Chondrocyte (in vitro differentiated cells): ENCODE results near the gene CHRDL1. TPM values are rescaled to one million over a fixed set of nuclear protein-coding genes. Genes with fewer than 3 reads are reported as not detected.
"Not testable (repeated sequence)": the region's sequence is repeated elsewhere in the genome, so short reads cannot be mapped to it uniquely, and the experiment has no call there.

ENCODE experiments used
- DNase-seq: peaks from one replicate; pipeline ENCODE4 v3.0.0; 2021; ENCODE audit warnings: mixed read lengths, low spot score
- H3K27ac Mint-ChIP-seq: one replicate; pipeline ENCODE4 v1.8.0; 2021; ENCODE audit warnings: mild to moderate bottlenecking, moderate library complexity, mixed read lengths; ENCODE audit not compliant: unreplicated experiment
- H3K27me3 Mint-ChIP-seq: 2 replicates; pipeline ENCODE4 v1.8.0; 2021; ENCODE audit warnings: low read depth, mixed read lengths
- H3K36me3 Mint-ChIP-seq: 2 replicates; pipeline ENCODE4 v1.8.0; 2021; ENCODE audit warnings: low read depth, mixed read lengths
- H3K4me1 Mint-ChIP-seq: 2 replicates; pipeline ENCODE4 v1.8.0; 2021; ENCODE audit warnings: low read depth, mild to moderate bottlenecking, mixed read lengths
- H3K4me3 Mint-ChIP-seq: one replicate; pipeline ENCODE4 v1.8.0; 2021; ENCODE audit warnings: mild to moderate bottlenecking, moderate library complexity, mixed read lengths; ENCODE audit not compliant: unreplicated experiment
- H3K9me3 Mint-ChIP-seq: 2 replicates; pipeline ENCODE4 v1.8.0; 2021; ENCODE audit warnings: low read depth, mixed read lengths
- total RNA-seq: library from RNA; stranded (reverse); gene quantifications from 3 replicates; pipeline ENCODE4 v1.2.1, GENCODE V29; 2021
- TF ChIP-seq, protein P1 (sequence below): fragments of 200-600 bp; sonication (generic); IDR thresholded peaks from 2 replicates; pipeline ENCODE4 v1.5.0; 2021; ENCODE audit warnings: antibody characterized with exemption, mild to moderate bottlenecking, moderate library complexity

The CHRDL1 gene
- total RNA-seq, 1 donor from 2014 or later = 1.2 TPM

DNA sequence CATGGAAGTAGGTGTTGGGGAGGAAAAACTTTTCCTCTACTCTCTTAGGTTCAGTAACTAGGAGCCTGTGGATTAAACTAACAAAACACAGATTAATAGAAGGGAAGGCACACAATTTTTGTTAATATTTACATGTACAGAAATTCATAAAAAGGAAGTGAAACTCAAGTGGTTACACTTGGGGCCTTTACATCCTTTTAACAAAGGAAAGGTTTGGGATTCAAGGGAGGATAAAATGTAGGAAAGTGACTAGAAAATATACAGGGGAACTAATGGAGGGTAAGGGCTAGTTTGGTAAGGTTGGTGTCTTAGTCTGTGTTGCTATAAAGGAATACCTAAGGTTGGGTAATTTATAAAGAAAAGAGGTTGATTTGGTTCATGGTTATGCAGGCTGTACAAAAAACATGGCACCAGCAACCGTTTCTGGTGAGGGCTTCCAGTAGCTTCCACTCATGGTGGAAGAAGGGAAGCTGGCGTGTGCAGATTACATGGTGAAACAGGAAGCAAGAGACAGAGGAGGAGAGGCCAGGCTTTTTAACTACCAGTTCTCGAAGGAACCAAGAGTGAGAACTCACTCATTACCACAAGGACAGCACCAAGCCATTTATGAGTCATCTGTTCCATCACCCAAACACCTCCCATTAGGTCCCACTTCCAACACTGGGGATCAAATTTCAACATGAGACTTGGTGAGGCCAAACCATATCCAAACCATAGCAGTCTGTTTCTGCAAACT, 124.4 kb downstream of the CHRDL1 start:
- no peaks in the 10 kb centered on the region for H3K36me3 Mint-ChIP-seq
- peaks cover 13% of the 10 kb centered on the region for H3K27me3 Mint-ChIP-seq
- no peak overlapping the region for H3K27ac Mint-ChIP-seq
- no peak for DNase-seq
- TF ChIP-seq, protein P1, sequence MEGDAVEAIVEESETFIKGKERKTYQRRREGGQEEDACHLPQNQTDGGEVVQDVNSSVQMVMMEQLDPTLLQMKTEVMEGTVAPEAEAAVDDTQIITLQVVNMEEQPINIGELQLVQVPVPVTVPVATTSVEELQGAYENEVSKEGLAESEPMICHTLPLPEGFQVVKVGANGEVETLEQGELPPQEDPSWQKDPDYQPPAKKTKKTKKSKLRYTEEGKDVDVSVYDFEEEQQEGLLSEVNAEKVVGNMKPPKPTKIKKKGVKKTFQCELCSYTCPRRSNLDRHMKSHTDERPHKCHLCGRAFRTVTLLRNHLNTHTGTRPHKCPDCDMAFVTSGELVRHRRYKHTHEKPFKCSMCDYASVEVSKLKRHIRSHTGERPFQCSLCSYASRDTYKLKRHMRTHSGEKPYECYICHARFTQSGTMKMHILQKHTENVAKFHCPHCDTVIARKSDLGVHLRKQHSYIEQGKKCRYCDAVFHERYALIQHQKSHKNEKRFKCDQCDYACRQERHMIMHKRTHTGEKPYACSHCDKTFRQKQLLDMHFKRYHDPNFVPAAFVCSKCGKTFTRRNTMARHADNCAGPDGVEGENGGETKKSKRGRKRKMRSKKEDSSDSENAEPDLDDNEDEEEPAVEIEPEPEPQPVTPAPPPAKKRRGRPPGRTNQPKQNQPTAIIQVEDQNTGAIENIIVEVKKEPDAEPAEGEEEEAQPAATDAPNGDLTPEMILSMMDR = no peak
- peaks cover 3% of the 10 kb centered on the region for H3K4me1 Mint-ChIP-seq
- H3K9me3 Mint-ChIP-seq = no peaks in the 10 kb centered on the region
- H3K4me3 Mint-ChIP-seq = no peak overlapping the region

DNA sequence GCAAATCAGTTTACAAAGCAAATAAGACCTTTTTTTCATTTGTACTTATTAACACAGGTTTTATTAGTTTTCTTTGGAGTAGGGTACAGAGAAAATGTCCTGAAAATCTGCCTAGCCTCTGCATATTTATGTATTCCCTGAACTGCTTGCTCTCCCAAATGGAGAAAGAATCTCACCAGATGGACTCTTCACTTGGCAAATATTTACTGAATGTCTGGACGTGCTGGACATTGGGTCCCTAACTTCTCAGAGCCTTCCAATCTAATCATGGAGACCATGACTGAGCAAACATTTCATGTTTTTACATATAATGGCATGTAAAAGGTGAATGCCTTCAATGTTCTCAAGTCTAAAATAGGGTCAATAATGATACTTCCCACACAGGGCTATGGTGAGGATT, 126.0 kb downstream of the CHRDL1 start:
- peaks cover 3% of the 10 kb centered on the region for H3K4me1 Mint-ChIP-seq
- H3K36me3 Mint-ChIP-seq = no peaks in the 10 kb centered on the region
- no peak for DNase-seq
- no peaks in the 10 kb centered on the region for H3K9me3 Mint-ChIP-seq
- H3K27me3 Mint-ChIP-seq = peaks cover 11% of the 10 kb centered on the region
- TF ChIP-seq, protein P1 = no peak
- no peak overlapping the region for H3K4me3 Mint-ChIP-seq
- no peak overlapping the region for H3K27ac Mint-ChIP-seq

DNA sequence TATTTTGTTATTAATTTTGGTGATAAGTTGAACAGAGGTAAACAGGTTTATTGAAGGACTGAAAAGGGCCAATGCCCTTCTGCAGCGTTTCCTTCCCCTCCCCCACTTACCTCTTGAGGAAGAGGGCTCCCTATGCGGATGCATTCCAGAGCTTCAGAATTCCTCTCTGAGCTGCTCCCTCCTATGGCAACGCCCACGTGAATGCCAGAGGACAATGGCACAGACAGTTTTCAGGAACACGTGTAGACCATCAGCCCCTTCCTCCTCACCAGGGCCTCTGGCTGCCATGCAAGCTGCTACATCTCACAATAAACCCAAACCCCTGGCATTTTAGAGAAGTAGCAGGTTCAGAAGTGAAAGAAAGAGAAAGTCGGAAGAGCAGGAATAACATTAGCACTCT, 127.9 kb downstream of the CHRDL1 start:
- DNase-seq = no peak
- H3K4me1 Mint-ChIP-seq = peaks cover 3% of the 10 kb centered on the region
- H3K27me3 Mint-ChIP-seq = peaks cover 10% of the 10 kb centered on the region
- no peak overlapping the region for H3K4me3 Mint-ChIP-seq
- no peaks in the 10 kb centered on the region for H3K9me3 Mint-ChIP-seq
- TF ChIP-seq, protein P1 = no peak
- no peak overlapping the region for H3K27ac Mint-ChIP-seq
- H3K36me3 Mint-ChIP-seq = no peaks in the 10 kb centered on the region

DNA sequence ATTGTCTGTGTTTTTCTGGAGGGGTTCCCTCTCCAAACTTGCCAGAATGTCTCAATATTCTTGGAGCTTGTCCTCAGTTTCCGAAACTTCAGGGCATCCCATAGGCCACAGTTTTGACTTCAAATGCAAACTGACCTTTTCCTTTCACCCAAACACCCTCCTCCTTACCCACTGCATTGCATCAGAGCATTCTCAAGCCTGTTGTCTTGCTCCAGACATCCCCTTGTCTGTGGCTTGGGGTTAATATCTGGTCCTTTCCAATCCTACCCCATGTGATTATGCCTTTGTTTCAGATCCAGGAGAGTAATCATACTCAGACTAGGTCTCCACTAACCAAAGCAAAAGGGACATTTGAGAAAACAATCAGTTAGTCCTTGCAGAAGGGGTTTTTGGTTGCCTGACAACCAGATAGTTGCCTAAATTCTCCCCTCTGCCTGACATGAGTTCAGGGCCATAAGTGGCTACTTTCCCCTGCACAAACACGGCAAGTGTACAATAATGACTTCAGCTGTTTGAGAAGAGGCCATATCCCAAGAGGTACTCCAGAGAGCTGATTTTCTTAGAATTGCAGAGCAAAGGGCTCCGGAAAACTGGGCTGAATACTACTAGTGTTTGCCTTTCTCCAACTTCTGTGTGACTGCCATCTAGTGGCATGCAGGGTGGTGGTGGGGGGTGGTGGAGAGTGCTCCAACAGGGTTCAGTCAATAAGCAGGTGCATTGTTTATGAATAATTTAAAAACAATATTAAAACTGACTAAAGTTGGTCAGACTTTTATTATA, 130.2 kb downstream of the CHRDL1 start:
- Mint-ChIP-seq H3K36me3 (no peaks in the 10 kb centered on the region), H3K4me1 (peaks cover 3% of the 10 kb centered on the region), H3K27me3 (peaks cover 10% of the 10 kb centered on the region), H3K27ac (no peak overlapping the region), H3K9me3 (no peaks in the 10 kb centered on the region), H3K4me3 (no peak overlapping the region)
- no peak for DNase-seq
- TF ChIP-seq, protein P1 = peak; percentile 75

DNA sequence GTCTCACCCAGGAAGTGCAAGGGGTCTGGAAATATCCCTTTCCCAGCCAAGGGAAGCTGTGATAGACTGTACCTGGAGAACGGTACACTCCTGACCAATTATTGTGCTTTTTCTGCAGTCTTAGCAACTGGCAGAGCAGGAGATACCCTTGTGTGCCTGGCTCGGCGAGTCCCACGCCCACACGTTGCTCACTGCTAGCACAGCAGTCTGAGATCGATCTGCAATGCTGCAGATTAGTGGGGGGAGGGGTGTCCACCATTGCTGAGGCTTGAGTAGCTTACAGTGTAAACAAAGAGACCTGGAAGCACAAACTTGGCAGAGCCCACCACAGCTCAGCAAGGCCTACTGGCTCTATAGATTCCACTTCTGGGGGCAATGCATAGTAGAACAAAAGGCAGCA, 138.5 kb downstream of the CHRDL1 start:
- no peak for DNase-seq
- Mint-ChIP-seq H3K9me3 (peaks cover 13% of the 10 kb centered on the region), H3K36me3 (no peaks in the 10 kb centered on the region), H3K4me3 (no peak overlapping the region), H3K27ac (no peak overlapping the region), H3K4me1 (no peaks in the 10 kb centered on the region), H3K27me3 (peaks cover 4% of the 10 kb centered on the region)
- TF ChIP-seq, protein P1 = no peak

DNA sequence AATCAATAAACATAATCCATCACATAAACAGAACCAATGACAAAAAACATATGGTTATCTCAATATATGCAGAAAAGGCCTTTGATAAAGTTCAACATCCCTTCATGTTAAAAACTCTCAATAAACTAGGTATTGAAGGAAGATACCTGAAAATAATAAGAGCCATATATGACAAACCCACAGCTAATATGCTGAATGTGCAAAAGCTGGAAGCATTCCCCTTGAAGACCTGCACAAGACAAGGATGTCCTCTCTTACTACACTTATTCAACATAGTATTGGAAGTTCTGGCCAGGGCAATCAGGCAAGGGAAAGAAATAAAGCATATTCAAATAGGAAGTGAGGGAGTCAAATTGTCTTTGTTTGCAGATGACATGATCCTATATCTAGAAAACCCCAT, 141.3 kb downstream of the CHRDL1 start:
- not testable (repeated sequence) for DNase-seq, H3K36me3 Mint-ChIP-seq, H3K4me1 Mint-ChIP-seq, H3K27me3 Mint-ChIP-seq, H3K4me3 Mint-ChIP-seq, H3K27ac Mint-ChIP-seq
- H3K9me3 Mint-ChIP-seq = peaks cover 20% of the 10 kb centered on the region
